H54 (cell line): ENCODE data around the gene EPHB2.
A peak's percentile ranks its signal among the peaks of the same experiment; 100 is the strongest.
"Not testable (repeated sequence)": the region's sequence is repeated elsewhere in the genome, so short reads cannot be mapped to it uniquely, and the experiment has no call there.

Experiments
- DNase-seq: peaks from one replicate; pipeline ENCODE4 v3.0.0; 2011; ENCODE audit warnings: low spot score, mixed read lengths; ENCODE audit not compliant: insufficient read length
- FAIRE-seq: peaks from 3 replicates; lab custom pipeline; 2011; peaks lifted over from hg19 to GRCh38; lab: Jason Lieb, UNC
- POLR2A ChIP-seq: IDR thresholded peaks from 2 replicates; pipeline ENCODE4 v1.6.1; 2011; ENCODE audit warnings: low read depth, mild to moderate bottlenecking, low read length

The EPHB2 gene

DNA sequence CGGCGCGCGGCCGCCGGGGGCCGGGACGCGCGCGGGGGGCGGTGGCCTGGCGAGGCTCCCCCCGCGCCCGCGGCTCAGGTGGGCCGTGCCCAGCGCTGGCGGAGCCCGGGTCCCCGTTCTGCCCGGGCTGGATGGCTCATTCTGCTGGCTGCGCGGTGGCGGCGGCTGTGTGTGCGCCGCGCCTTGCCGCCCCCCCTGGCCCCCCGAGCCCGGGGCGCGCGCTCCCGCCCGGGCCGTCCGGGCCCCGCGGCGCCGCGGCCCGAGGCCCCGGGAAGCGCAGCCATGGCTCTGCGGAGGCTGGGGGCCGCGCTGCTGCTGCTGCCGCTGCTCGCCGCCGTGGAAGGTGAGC, at the start of gene EPHB2:
EPHB2 (plus strand) TSS at position 139 of the 349 bp plus-strand sequence; CDS start at position 283, 144 bp downstream.
- DNase-seq (peak; percentile 56), FAIRE-seq (no peak)
- peak; percentile 69 for TF ChIP-seq POLR2A

DNA sequence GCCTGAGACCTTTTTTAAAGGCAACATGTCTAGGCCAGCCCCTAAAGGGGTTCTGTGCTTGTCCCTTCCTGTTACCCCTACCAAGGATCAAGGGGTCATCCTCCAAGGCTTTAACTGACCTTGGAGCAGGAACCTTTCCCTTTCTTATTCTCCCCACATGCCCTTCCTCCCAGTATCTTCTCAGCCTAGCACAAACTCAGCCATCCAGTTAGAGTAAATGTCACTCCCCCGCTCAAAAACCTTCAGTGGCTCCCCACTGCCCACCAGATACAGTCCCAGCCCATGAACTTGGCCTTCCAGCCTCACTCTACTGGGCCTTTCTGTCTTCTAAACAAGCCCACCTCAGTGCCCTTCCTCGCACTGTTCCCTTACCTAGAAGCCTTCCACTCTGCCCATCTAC, 48.8 kb upstream of the EPHB2 start:
- DNase-seq: no peak
- TF ChIP-seq POLR2A: no peak
- FAIRE-seq: no peak

DNA sequence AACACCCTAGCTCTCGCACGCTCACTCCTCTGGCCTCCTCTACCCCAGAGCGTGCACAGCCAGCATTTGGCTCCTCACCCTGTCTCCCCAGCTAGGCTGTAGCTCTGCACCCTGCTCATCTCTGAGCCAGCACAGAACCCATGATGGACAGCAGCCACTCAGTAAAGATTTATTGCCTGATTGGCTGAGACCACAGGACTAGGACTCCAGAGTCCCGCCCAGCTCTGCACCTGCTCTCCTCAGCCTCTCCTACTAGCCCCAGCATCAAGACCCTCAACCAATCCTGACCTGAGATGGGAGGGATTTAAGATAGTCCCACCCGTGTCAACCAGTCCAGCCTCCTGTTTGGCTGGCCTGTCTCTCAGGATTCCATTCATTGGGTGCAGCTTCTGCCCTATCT, 48.3 kb upstream of the EPHB2 start:
- TF ChIP-seq POLR2A: no peak
- DNase-seq (peak; percentile 29), FAIRE-seq (no peak)

DNA sequence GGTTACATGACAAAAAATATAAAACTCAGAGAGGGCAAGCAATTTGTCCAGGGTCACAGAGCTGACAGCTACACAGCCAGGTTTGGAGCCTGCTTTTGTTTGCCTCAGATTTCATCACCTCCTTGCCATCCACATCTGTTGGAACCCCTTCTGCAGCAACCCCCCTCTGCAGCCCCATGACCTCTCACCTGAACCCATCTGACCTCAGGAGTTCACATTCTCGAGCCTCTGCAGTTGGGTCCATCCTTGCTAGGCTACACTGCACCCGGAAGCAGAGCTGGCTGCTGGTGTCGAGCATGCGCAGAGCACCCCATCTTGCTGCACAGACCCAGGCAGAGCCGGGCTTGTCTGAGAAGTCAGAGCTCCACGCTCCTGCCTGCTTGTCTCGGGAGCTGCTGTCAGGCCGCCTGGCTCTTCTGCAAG, 47.6 kb upstream of the EPHB2 start:
- no peak for FAIRE-seq
- no peak for DNase-seq
- no peak for TF ChIP-seq POLR2A

DNA sequence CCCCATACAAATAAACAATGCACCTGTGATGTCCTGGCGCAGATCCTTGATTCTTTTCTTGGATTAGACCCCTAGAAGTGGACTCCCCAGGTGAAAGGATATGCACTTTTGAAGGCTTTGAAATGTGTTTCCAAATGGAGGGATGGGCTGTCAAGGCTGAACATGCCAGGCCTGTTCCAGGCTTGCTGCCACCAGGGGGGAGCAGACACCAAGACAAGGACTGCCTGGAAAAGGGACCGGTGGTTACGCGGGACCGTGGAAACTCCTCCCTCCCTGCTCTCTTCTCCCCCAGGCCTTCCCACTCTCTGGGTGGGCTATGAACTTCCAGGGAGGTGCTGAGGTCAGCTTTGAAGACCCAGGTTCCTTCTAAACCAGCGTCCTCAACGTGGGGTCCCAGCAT, 44.9 kb upstream of the EPHB2 start:
- FAIRE-seq (no peak), DNase-seq (peak; percentile 35)
- TF ChIP-seq POLR2A: no peak

DNA sequence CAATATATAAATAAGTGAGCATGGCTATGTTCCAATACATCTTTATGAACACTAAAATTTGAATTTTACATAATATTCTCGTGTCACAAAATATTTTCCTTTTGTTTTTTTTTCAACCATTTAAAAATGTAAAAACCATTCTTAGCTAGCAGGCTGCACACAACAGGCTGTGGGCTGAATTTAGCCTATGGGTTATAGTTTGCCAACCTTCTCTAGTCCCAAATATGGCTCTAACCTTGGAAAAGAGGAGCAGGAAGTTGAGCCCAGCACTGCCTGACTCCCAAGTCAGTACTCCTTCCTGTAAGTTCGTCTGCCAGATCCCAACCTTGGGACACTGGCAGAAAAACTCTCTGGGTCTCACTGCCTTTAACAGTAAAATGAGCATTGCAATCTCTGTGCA, 44.2 kb upstream of the EPHB2 start:
- TF ChIP-seq POLR2A: no peak
- no peak for FAIRE-seq

DNA sequence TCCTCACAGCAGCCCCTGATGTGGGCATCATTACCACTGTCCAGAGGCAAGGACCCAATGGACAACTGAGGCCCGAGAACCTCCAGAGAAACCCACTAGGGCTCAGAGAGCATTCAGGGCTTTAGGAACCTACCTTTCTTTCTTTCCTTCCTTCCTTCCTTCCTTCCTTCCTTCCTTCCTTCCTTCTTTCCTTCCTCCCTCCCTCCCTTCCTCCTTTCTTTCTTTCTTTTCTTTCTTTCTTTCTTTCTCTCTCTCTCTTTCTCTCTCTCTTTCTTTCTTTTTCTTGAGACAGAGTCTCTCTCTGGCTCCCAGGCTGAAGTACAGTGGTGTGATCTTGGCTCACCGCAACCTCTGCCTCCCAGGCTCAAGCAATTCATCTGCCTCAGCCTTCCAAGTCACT, 41.8 kb upstream of the EPHB2 start:
- FAIRE-seq, DNase-seq: not testable (repeated sequence)

More for the DNA sequence above, 44.2 kb upstream of the EPHB2 start:
- DNase-seq: no peak

DNA sequence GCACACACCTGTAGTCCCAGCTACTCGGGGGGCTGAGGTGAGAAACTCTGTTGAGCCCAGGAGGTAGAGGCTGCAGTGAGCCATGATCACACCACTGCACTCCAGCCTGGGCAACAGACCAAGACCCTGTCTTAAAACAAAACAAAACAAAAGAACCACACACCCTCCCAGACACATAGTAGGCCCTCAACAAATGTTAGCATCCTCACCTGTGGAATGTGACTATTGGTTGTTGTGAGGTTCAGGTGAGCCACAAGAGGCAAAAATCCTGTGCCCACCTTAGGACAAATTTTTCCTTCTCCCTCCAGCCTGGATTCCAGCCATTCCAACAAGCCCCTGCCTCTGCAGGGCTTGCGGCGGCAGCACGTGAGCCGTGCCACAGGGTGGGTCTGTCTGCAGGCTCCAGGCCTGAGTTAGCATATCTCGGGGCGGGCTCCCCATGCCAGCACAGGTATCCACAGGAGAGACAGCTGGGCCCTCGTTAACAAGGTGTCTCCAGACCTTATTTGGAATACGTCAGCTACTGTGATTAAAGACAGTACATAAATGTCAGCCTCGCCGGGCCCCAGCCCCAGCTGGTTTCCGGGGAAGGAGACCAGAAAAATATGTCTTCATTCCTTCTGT, 40.2 kb upstream of the EPHB2 start:
- no peak for FAIRE-seq
- DNase-seq: no peak
- no peak for TF ChIP-seq POLR2A

DNA sequence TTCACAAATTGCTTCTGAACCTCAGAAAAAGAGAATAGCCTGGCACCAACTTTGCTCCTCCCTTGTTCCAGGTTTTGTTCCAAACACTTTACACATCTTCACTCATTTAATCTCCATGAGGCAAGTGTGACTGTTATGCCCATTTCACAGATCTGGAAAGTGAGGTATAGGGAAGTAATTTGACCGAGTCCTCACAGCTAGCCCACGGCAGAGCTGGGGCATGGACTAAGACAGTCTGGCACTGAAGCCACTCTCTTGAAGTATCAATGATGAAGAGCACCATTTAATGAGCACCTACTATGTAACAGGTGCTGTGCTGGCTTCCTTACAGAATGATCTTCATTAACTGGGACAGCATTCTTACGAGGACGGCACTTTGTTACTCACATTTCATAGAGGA, 38.6 kb upstream of the EPHB2 start:
- no peak for TF ChIP-seq POLR2A
- FAIRE-seq: no peak
- DNase-seq: no peak

DNA sequence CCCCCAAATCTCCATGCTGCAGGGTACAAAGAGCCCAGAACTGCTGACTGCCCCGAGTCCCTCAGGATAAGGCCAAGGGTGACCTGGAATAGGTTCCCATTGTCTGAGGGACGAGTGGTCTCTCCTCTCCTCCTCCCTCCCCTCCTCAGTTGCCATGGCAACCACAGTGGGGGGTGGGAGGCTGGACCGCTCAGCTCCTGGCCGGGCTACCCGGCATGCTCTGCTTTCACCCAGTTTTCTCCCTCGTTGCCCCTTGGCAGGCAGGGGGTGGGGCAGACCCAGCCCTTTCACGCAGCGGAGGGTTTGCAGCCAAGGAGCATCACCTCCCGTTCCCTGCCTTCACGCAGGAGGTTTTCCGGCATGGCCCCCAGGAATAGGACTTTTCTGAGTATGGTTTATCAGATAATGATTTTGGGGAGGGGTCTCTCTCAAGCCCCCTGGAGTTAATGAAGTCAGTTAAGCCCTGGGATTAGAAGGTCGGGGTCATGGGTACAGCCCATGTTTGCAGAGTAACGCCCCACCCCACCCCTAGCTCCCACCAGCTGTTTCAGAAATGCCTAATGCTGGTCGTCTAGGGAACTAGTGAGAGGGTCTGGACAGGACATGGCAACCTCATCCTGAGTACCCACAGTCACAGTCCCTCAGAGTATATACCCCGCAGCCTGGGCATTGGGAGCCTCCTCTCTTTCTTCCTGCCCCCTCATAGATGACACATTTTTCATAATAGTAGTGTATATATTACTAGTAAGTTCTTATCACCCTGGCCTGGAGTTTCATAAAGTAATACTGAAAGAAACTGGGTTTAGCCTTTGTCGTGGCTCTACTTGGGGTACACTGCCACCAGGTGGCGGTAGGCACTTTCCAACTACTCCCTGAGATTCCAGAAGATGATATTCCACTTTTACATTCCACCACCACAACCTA, 36.9 kb upstream of the EPHB2 start:
- TF ChIP-seq POLR2A: no peak
- peak; percentile 41 for DNase-seq
- FAIRE-seq: no peak

DNA sequence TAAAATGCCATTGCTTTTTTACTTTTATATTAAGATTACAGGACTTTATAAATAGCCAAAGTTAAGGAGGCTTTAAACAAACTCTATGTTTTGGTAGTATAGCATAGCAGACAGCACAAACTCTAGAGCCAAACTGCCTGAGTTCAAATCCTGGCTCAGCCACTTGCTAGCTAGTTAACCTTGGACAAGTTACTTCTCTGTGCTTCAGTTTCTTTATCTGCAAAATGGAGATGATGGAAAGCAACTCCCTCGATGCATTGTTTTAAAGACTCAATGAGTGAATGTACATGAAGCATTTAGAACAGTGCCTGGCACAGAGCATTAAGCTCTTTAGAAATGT, 36.3 kb upstream of the EPHB2 start:
- FAIRE-seq (no peak), DNase-seq (no peak)
- TF ChIP-seq POLR2A: no peak

DNA sequence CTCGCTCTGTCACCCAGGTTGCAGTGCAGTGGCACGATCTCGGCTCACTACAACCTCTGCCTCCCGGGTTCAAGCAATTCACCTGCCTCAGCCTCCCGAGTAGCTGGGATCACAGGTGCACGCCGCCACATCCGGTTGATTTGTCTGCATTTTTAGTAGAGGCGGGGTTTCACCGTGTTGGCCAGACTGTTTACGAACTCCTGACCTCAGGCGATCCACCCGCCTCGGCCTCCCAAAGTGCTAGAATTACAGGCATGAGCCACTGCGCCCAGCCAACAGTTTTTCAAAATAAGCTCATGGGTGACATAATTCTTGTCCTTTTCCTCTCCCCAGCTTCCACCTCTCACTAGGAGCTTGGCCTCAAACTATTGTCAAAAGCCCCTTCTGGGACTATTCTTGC, 34.5 kb upstream of the EPHB2 start:
- FAIRE-seq, DNase-seq: not testable (repeated sequence)

DNA sequence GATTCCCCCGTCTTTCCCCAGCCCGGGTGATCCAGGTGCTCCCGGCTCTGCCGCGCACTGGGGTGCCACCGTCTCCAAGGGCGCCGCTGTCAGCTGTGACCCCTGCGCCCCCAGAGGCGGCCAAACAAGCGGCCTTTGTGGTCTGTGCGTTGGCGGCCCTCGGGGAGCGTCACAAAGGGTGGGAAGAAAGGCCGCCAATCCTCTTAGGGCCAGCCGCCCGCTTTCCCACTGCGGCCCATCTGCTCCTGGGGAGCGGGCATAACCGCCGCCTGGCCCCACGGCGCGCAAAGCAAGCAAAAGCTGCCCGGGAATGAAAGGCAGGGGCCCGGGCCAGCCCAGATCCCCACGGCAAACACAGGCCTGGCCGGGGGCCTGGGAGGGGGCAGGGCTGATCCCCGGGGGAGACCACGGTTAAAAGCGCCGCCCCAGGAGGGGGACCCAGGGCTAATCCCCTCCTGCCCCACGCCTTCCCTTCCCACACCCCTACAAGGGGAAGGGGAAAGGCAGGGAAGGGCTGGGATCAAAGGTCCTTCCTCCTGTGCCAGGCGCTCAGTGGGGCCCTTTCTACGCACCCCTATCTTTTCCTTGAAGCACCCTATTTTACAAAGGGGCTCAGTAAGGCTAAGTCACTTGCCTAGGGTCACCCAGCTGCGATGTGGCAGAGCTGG, 33.6 kb upstream of the EPHB2 start:
- no peak for FAIRE-seq
- no peak for DNase-seq
- TF ChIP-seq POLR2A: no peak
